SJSA1 (cell line): ENCODE results near the gene NABP2. TPM values are rescaled to one million over a fixed set of nuclear protein-coding genes. Genes with fewer than 3 reads are reported as not detected.
"Not testable (repeated sequence)": the region's sequence is repeated elsewhere in the genome, so short reads cannot be mapped to it uniquely, and the experiment has no call there.

Experiments
- DNase-seq, 2 experiments: peaks; one replicate each; pipeline ENCODE4 v3.0.0-alpha.2; 2015 to 2020; ENCODE audit warnings: low spot score in 2 of 2, low read depth in 1 of 2
- H3K27ac ChIP-seq: fragments of 250-450 bp; sonication (Bioruptor Pico); 2 replicates; pipeline ENCODE4 v1.5.1; 2020; ENCODE audit warnings: mild to moderate bottlenecking, moderate library complexity
- H3K27me3 ChIP-seq: fragments of 250-450 bp; sonication (Bioruptor Pico); replicated peaks from 2 replicates; pipeline ENCODE4 v1.5.1; 2020; ENCODE audit warnings: mild to moderate bottlenecking, moderate library complexity
- H3K36me3 ChIP-seq: fragments of 250-450 bp; sonication (Bioruptor Pico); 2 replicates; pipeline ENCODE4 v1.5.1; 2020; ENCODE audit warnings: mild to moderate bottlenecking
- H3K4me1 ChIP-seq: fragments of 250-450 bp; sonication (Bioruptor Pico); replicated peaks from 2 replicates; pipeline ENCODE4 v1.6.1; 2021; ENCODE audit warnings: mild to moderate bottlenecking
- H3K4me3 ChIP-seq: fragments of 250-450 bp; sonication (Bioruptor Pico); 2 replicates; pipeline ENCODE4 v1.5.1; 2020; ENCODE audit warnings: mild to moderate bottlenecking
- H3K9me3 ChIP-seq: fragments of 250-450 bp; sonication (Bioruptor Pico); replicated peaks from 2 replicates; pipeline ENCODE4 v1.5.1; 2020; ENCODE audit warnings: mild to moderate bottlenecking
- total RNA-seq: library from RNA; depleted of rRNA; stranded (reverse); fragments of >200 nt; shearing (Covaris generic); gene quantifications from 2 replicates; pipeline ENCODE4 v1.2.3, GENCODE V29; 2014; rRNA removed

NABP2 gene
- 47.8 and 55.7 TPM in 2 replicates for total RNA-seq

DNA sequence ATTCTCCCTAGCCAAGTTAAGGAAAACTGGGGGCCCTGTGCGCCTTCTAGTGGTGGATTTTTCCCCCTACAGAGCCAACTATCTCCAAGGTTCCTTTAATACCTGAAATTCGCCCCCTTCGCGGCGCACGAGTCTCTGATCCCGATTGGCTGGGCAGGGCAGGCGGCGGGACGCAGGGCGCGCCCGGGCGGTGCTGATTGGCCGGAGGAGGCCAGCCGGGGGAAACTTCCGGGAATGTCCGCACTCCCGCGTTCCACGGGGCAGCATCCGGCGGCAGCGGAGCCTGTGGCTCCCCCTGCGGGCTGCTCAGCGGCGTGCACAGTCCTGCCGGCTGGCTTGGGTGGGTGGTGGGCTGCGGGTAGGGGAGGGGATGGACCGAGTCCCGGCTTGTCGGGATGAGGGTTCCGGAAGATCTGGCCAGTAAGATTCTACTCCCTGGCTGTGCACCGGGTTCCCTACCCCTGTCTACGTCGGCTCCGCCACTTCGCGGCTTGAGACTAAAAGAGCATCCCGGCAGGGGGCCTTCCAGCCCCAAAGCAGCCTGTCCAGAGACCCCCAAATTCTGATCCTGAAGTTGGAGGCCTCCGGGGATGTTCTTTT is at the start of gene NABP2:
TSS of gene NABP2 (plus strand) at position 241 of the 600 bp plus-strand sequence. CDS start 515 bp downstream, outside the sequence.
- H3K27me3 ChIP-seq = no peaks in the 10 kb centered on the region
- DNase-seq = peak; percentile 97 to 98
- H3K4me3 ChIP-seq = peak within 1 kb of the TSS; percentile 48
- H3K27ac ChIP-seq = peak within 1 kb of the TSS; percentile 32
- H3K9me3 ChIP-seq = no peaks in the 10 kb centered on the region
- H3K36me3 ChIP-seq = no peaks in the 10 kb centered on the region; the same call in none of the 2 replicates
- peaks cover 20% of the 10 kb centered on the region for H3K4me1 ChIP-seq

DNA sequence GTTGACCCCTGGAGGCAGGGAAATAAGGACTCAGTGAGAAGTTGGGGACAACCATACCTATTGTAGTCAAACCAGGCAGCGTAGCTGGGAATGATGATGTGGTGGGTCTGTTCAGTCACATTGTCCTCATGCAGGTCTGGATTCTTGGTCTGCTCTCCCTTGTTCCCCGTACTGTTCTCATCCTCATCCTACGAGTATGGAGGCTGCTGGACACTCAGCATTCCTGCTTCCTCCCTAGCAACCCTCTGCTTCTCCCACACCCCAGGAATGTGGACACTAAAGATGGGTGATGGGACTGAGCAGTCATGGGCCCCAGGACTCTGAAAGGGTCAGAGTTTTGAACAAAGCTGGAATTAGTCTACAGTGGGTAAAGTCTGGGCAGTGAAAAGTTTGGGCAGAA is 45.8 kb upstream of the NABP2 start:
- H3K36me3 ChIP-seq = peaks cover 91% of the 10 kb centered on the region

DNA sequence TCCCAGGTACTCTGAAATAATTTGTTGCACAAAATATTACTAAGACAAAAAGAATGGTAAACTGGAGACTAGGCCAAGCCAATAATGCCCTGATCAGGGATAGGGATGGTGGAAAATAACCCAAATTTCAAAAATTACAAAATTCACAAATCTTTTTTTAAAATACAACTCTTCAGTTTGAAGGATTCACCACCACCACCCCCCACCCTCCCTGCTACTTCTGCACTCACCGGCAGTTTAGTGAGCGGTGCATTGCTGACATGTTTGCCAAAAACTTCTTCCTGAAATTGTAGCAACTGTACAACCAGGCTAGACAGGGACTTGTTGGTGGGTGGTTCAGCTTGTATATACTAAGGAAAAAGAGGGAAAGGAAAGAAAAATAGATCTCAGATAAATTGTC is 37.2 kb upstream of the NABP2 start:
- Histone ChIP-seq H3K9me3 (no peaks in the 10 kb centered on the region), H3K27ac (no peak overlapping the region), H3K4me3 (no peak overlapping the region), H3K4me1 (peaks cover 13% of the 10 kb centered on the region), H3K36me3 (peaks cover 59% of the 10 kb centered on the region), H3K27me3 (no peaks in the 10 kb centered on the region)
- no peak for DNase-seq

More for the DNA sequence above, 45.8 kb upstream of the NABP2 start:
- Histone ChIP-seq H3K27ac (no peak overlapping the region), H3K4me3 (no peak overlapping the region), H3K27me3 (no peaks in the 10 kb centered on the region), H3K9me3 (no peaks in the 10 kb centered on the region), H3K4me1 (no peaks in the 10 kb centered on the region)
- DNase-seq = no peak

DNA sequence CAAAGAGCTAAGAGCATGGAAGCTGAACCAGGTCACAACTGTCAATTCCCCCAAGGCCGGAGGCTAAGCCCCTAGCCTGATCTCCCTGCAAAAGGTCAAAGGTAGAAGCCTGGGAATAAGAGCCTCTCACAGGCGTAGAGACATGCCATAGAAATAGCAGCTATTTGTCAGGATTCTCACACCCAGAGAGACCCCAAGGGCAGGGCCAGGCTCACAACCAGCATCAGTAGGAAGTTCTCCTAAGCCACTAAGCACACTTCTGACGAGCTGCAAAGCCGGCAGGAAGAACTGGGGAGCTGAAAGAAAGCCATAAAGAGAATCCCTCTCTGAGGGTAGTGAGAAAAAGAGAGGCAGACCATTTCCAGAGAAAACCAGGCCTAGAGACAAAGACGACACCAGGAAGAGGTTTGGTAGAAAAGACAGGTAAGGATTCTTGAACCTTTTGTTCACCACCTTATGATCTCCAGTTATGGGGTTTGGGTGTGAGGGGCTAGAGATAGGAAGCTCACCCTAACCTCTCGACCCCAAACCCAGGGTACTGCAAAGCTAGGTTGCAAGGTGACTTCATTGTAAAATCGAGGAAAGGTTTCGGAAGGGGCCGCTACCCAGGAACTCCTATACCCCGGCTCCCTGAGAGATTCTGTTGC is 35.9 kb upstream of the NABP2 start:
- Histone ChIP-seq H3K27ac (no peak overlapping the region), H3K9me3 (no peaks in the 10 kb centered on the region), H3K27me3 (no peaks in the 10 kb centered on the region), H3K4me1 (peaks cover 13% of the 10 kb centered on the region), H3K36me3 (peaks cover 46% of the 10 kb centered on the region), H3K4me3 (peak overlapping the region; percentile 84)
- DNase-seq = no peak

DNA sequence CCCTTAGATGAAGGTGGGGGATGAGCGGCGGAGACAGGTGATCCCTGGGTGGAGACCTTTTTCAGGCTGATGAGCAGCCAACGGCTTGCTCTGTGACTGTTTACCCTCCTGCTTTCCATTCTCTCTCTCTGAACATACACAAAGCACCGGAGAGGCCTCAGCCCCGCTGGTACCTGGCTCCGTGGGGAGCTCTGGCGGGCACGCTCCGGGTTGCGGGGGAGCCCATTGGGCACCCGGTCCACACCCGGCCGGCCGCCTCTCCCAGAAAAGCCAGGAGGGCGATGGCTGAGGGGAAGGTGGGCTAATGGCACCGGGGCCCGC is 35.4 kb upstream of the NABP2 start:
- peak overlapping the region; percentile 84 for H3K4me3 ChIP-seq
- H3K27me3 ChIP-seq = no peaks in the 10 kb centered on the region
- peaks cover 13% of the 10 kb centered on the region for H3K4me1 ChIP-seq
- no peak overlapping the region for H3K27ac ChIP-seq
- H3K9me3 ChIP-seq = no peaks in the 10 kb centered on the region
- H3K36me3 ChIP-seq = peaks cover 41% of the 10 kb centered on the region
- no peak for DNase-seq

DNA sequence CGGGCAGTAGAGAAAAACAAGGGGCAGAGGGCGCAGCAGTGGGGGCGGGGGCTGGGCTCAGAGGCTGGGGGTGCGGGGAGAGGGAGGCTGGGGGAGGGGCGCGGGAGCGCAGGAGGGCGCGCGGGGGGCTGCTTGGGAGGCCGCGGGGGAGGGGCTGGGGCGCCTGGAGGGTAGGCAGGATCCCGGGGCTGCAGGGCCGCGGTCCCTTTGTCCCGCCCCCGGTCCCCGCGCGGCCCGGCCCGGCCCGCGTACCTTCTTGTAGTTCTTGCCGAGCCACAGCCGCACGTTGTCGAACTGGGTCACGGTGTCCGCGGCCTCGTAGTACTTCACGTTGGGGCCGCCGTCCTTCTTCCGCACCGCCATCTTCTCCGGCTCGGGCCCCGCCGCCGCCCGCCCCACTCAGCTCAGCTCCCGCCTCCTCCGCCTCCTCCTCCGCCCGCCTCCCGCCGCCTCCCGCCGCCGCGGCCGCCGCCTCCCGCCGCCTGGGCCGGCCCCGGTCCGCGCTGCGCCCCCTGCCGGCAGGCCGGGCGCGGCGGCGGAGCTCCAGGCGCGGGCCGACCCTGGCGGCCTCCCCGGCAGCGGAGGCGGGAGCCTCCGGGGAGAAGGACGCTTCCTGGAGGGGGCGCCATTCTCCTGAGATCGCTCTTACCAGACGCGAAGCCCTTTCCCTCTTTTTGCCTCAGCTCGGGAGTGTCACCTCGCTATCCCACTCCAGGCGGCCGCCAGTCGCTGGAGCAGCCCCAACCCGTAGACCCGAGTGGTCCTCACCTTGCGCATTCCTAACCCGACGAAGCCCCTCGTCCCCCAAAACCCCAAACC is 34.8 kb upstream of the NABP2 start, which contains the start of gene SMARCC2:
TSS of gene SMARCC2 (minus strand) at position 385 of the 819 bp plus-strand sequence. CDS start at position 363, 22 bp downstream.
- no peaks in the 10 kb centered on the region for H3K9me3 ChIP-seq
- no peaks in the 10 kb centered on the region for H3K27me3 ChIP-seq
- peaks cover 35% of the 10 kb centered on the region for H3K36me3 ChIP-seq
- peak within 1 kb of the TSS; percentile 84 for H3K4me3 ChIP-seq
- peak; percentile 88 to 91 for DNase-seq
- H3K27ac ChIP-seq = peak within 1 kb of the TSS; percentile 63
- peaks cover 13% of the 10 kb centered on the region for H3K4me1 ChIP-seq

DNA sequence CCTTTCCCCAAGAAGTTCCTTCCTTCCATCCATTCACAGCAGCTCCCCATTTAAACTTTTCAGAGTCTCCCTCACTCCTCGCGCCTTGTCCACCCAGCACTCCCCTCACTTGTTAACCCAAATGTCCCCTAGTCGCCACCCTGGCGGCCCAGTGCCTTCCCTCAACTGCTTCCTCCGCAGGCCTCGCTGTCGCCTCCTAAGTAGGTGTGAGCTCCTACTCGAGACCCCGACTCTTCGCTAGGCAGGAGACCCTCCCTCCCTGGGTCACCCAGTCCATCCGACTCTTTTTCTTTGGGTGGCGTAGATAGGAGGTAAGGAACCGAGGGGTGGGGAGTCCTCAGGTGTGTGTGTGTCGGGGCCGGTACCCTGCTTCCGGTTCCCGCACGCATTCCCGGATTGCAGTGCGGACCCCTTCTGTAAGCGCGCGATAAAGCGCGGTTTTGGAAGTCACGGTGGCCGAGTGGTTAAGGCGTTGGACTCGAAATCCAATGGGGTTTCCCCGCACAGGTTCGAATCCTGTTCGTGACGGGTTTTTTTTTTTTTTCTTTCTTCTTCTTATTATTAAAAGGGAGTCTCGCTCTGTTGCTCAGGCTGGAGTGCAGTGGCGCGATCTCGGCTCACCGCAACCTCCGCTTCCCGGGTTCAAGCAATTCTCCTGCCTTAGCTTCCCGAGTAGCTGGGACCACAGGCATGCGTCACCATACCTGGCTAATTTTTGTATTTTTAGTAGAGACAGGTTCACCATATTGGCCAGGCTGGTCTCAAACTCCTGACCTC is 34.0 kb upstream of the NABP2 start:
- peaks cover 13% of the 10 kb centered on the region for H3K4me1 ChIP-seq
- peak; percentile 82 to 97 for DNase-seq
- H3K4me3 ChIP-seq = peak overlapping the region; percentile 84
- no peaks in the 10 kb centered on the region for H3K9me3 ChIP-seq
- H3K27ac ChIP-seq = peak overlapping the region; percentile 63
- peaks cover 27% of the 10 kb centered on the region for H3K36me3 ChIP-seq
- H3K27me3 ChIP-seq = no peaks in the 10 kb centered on the region

DNA sequence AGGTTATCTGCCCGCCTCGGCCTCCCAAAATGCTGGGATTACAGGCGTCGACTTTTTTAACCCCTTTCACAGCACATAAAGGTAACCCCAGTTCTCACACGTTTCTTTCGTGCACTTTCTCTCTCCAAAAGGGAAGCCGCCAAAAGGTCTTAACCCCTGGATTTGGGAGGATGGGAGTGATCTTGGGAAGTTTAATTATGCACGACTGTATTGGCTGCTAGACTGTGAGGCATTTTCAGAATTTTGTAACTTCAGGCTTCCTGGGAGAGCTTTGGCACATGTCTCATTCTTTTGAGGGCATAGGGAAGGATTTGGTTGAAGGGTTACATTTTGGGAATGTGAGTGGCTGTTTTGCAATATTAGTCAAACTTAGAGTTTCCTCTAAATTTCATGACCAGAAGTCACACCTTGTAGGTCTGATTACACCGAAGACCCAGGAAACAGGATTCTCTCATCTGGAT is 33.4 kb upstream of the NABP2 start:
- H3K27me3 ChIP-seq = no peaks in the 10 kb centered on the region
- H3K9me3 ChIP-seq = no peaks in the 10 kb centered on the region
- no peak overlapping the region for H3K27ac ChIP-seq
- H3K36me3 ChIP-seq = peaks cover 23% of the 10 kb centered on the region
- peaks cover 13% of the 10 kb centered on the region for H3K4me1 ChIP-seq
- peak overlapping the region; percentile 84 for H3K4me3 ChIP-seq
- DNase-seq = no peak

DNA sequence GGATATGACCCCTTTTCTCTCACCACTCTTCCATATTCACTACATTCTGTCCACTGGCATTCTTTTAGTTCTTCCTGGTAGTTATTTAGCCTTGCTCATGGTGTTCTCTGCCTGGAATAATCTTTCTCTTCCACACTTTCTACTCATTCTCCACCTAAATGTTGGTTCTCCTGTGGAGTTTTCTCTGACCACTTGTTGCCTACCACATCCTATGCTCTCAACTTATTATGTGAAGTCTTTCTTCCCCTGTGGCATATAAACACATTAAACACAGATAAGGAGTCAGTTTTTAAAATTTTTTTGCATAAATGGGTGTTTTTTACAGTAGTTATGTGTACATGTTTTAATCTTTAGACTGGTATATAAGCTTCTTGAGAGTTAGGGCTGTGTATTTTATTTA is 31.6 kb upstream of the NABP2 start:
- Histone ChIP-seq H3K9me3 (no peaks in the 10 kb centered on the region), H3K27ac (no peak overlapping the region), H3K27me3 (no peaks in the 10 kb centered on the region), H3K4me1 (peaks cover 24% of the 10 kb centered on the region), H3K4me3 (no peak overlapping the region), H3K36me3 (peaks cover 8% of the 10 kb centered on the region)
- DNase-seq = no peak

DNA sequence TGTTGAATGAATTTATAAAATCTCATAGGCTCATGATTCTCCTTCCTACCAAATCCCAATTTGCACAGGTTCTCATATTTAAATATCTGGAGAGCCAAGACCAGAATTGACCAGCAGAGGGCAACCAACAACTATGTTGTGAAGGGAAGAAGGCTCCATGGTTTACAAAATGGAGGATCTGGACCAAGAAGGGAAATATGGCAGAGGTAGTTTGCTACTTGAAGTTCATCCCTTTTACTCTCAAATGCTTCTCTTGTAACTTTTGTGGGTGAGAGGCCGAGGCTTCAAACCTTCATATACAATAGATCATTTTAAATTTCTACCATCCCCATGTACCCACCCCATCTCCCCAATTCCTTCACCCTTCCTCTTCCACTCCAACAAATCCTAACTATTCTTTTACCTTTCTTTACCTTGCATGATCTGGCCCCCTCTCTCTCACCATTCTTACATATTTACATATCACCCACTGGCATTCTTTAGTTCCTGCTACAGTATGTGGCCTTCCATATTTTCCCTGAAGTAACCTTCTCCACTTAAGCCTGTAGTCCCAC is 31.0 kb upstream of the NABP2 start:
- H3K4me1 ChIP-seq = peaks cover 24% of the 10 kb centered on the region
- H3K27ac ChIP-seq = no peak overlapping the region
- no peaks in the 10 kb centered on the region for H3K9me3 ChIP-seq
- peaks cover 2% of the 10 kb centered on the region for H3K36me3 ChIP-seq
- no peaks in the 10 kb centered on the region for H3K27me3 ChIP-seq
- DNase-seq = peak; percentile 71 to 82
- H3K4me3 ChIP-seq = no peak overlapping the region

DNA sequence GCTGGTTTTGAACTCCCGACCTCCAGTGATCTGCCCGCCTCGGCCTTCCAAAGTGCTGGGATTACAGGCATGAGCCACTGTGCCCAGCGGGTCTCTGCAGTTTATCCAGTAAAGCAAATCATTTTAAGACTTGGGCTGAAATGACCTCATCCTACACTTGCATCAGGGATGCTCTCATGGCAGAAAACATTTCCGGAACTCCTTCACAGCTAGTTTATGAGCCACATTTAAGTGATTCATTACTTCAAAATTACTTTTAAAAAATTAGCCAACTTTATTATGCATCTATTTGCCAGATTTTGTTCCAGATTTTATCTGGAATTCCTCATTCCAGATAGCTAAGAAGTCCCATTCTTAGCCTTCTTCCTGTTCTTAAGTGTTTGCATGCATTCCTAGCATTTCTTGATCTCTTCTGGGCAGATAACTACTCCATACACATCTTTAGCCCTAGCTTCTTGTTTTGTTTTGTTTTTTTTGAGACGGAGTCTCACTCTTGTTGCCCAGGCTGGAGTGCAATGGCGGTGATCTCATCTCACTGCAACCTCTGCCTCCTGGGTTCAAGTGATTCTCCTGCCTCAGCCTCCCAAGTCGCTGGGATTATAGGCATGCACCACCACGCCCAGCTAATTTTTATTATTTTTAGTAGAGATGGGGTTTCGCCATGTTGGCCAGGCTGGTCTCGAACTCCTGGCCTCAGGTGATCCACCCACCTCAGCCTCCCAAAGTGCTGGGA is 27.2 kb upstream of the NABP2 start:
- not testable (repeated sequence) for H3K4me3 ChIP-seq, H3K36me3 ChIP-seq, H3K27me3 ChIP-seq, H3K9me3 ChIP-seq
- peaks cover 26% of the 10 kb centered on the region for H3K4me1 ChIP-seq
- DNase-seq = peak; percentile 73 to 91
- peak overlapping the region; percentile 73 for H3K27ac ChIP-seq

DNA sequence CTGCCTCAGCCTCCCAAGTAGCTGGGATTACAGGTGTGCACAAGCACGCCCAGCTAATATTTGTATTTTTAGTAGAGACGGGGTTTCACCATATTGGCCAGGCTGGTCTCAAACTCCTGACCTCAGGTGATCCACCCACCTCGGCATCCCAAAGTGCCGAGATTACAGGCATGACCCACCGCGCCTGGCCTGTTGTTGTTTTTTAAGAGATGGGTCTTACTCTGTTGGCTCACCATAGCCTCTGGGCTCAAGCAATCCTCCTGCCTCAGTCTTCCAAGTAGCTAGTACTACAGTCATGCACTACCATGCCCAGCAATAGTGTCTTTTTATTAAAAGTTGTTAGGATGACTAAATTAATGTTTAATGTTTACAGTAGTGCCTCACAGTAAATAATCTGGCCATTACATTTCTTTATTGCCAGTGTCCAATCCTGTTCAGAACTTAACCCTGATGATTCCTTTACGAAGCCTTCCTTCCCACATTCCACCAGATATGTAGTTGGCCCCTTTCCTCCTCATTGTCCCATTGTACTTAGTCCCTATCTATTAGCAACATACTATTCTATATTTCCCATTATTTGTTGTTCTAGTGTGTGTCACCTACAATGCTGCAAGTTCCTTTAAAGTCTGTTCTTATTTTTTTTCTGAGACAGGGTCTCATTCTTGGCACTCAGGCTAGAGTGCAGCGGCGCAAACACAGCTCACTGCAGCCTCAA is 26.1 kb upstream of the NABP2 start:
- Histone ChIP-seq H3K4me3 (no peak overlapping the region), H3K27ac (peak overlapping the region; percentile 73; the same call in 1 of the 2 replicates), H3K4me1 (peaks cover 26% of the 10 kb centered on the region), H3K27me3 (no peaks in the 10 kb centered on the region), H3K9me3 (no peaks in the 10 kb centered on the region), H3K36me3 (no peaks in the 10 kb centered on the region)
- DNase-seq = no peak
